ENCODE measurements around the gene IL16. TPM values are rescaled to one million over a fixed set of nuclear protein-coding genes. Genes with fewer than 3 reads are reported as not detected.

The IL16 gene
- total RNA-seq, 1 donor from 2014 or later = 29.6 TPM

GRCh38 chr15:81213982-81214381 lies 17.3 kb downstream of the IL16 start:
- Mint-ChIP-seq H3K4me3 (ENCODE audit: unreplicated experiment) (no peak overlapping the region), H3K9me3 (ENCODE audit: unreplicated experiment) (no peaks in the 10 kb centered on the region), H3K4me1 (ENCODE audit: unreplicated experiment) (no peaks in the 10 kb centered on the region), H3K27ac (ENCODE audit: unreplicated experiment) (no peak overlapping the region), H3K36me3 (ENCODE audit: low read depth, unreplicated experiment) (peaks cover 11% of the 10 kb centered on the region), H3K27me3 (ENCODE audit: unreplicated experiment) (peaks cover 1% of the 10 kb centered on the region)
- no peak for DNase-seq (ENCODE audit: low spot score)
- no peak for TF ChIP-seq CTCF (IDR thresholded peaks at IDR 0.05; ENCODE audit: unreplicated experiment)

- DNase-seq (ENCODE audit: low spot score) = no peak
- Mint-ChIP-seq H3K4me3 (ENCODE audit: unreplicated experiment) (no peak overlapping the region), H3K36me3 (ENCODE audit: low read depth, unreplicated experiment) (peaks cover 9% of the 10 kb centered on the region), H3K4me1 (ENCODE audit: unreplicated experiment) (peaks cover 3% of the 10 kb centered on the region), H3K9me3 (ENCODE audit: unreplicated experiment) (no peaks in the 10 kb centered on the region), H3K27ac (ENCODE audit: unreplicated experiment) (no peak overlapping the region), H3K27me3 (ENCODE audit: unreplicated experiment) (no peaks in the 10 kb centered on the region)
- TF ChIP-seq CTCF (IDR thresholded peaks at IDR 0.05; ENCODE audit: unreplicated experiment) = no peak
Observed at GRCh38 chr15:81215531-81215930, 18.9 kb downstream of the IL16 start.

- no peak overlapping the region for H3K4me3 Mint-ChIP-seq (ENCODE audit: unreplicated experiment)
- peaks cover 9% of the 10 kb centered on the region for H3K36me3 Mint-ChIP-seq (ENCODE audit: low read depth, unreplicated experiment)
- H3K27me3 Mint-ChIP-seq (ENCODE audit: unreplicated experiment) = no peaks in the 10 kb centered on the region
- H3K9me3 Mint-ChIP-seq (ENCODE audit: unreplicated experiment) = no peaks in the 10 kb centered on the region
- no peak overlapping the region for H3K27ac Mint-ChIP-seq (ENCODE audit: unreplicated experiment)
- TF ChIP-seq CTCF (IDR thresholded peaks at IDR 0.05; ENCODE audit: unreplicated experiment) = no peak
- peaks cover 5% of the 10 kb centered on the region for H3K4me1 Mint-ChIP-seq (ENCODE audit: unreplicated experiment)
- DNase-seq (ENCODE audit: low spot score) = no peak
Observed at GRCh38 chr15:81215983-81216382, 19.3 kb downstream of the IL16 start.

- Mint-ChIP-seq H3K27me3 (ENCODE audit: unreplicated experiment) (no peaks in the 10 kb centered on the region), H3K36me3 (ENCODE audit: low read depth, unreplicated experiment) (peaks cover 9% of the 10 kb centered on the region), H3K4me1 (ENCODE audit: unreplicated experiment) (peaks cover 5% of the 10 kb centered on the region), H3K27ac (ENCODE audit: unreplicated experiment) (no peak overlapping the region), H3K9me3 (ENCODE audit: unreplicated experiment) (no peaks in the 10 kb centered on the region), H3K4me3 (ENCODE audit: unreplicated experiment) (no peak overlapping the region)
- no peak for TF ChIP-seq CTCF (IDR thresholded peaks at IDR 0.05; ENCODE audit: unreplicated experiment)
- no peak for DNase-seq (ENCODE audit: low spot score)
Observed at GRCh38 chr15:81216422-81216821, 19.7 kb downstream of the IL16 start.

- no peak overlapping the region for H3K4me3 Mint-ChIP-seq (ENCODE audit: unreplicated experiment)
- TF ChIP-seq CTCF (IDR thresholded peaks at IDR 0.05; ENCODE audit: unreplicated experiment) = no peak
- no peak for DNase-seq (ENCODE audit: low spot score)
- no peak overlapping the region for H3K27ac Mint-ChIP-seq (ENCODE audit: unreplicated experiment)
- no peaks in the 10 kb centered on the region for H3K9me3 Mint-ChIP-seq (ENCODE audit: unreplicated experiment)
- H3K27me3 Mint-ChIP-seq (ENCODE audit: unreplicated experiment) = no peaks in the 10 kb centered on the region
- no peaks in the 10 kb centered on the region for H3K36me3 Mint-ChIP-seq (ENCODE audit: low read depth, unreplicated experiment)
- H3K4me1 Mint-ChIP-seq (ENCODE audit: unreplicated experiment) = peaks cover 5% of the 10 kb centered on the region
Observed at GRCh38 chr15:81221449-81221848, 24.8 kb downstream of the IL16 start.

Measured in endothelial cell (in vitro differentiated cells).